Activated CD4-positive, alpha-beta T cell treated with anti-CD3 and anti-CD28 coated beads, Interleukin-2, amount 50 U/mL, for 48 hours (primary cell): ENCODE results near the gene ARHGAP45.

Experiments used
- DNase-seq, 2 experiments: peaks; one replicate each; pipeline ENCODE4 v3.0.0-alpha.2; 2020

ARHGAP45 gene

DNA sequence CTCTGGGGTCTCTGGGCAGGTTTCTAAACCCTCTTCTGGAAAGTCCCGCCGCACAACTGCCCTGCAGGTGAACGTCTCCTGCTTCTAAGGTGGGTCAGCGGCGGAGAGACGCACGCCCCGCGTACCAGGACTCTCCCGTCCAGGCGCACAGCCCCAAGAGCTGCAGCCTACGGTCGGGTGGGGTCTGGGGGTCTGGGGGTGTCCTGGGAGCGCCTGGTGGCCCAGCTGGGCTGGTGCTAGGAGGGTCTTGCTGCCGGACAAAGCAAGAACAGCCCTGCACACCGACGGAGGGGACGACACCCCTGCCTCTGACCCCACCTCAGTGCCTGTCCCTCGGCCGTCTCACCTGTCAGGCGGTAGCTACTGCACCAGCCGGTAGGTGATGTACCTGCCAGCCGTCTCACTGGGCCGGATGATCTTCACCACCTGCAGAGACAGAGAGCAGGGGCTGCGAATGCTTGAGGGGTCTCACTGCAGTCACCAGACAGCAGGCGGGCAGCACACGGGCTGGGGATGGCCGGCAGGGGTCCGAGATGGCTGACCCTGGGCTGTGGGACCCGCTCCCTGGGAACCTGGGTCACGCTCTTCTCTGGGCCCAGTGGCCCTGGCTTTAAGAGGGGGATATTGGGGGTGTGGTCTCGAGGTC lies 22.3 kb downstream of the ARHGAP45 start:
- no peak for DNase-seq

DNA sequence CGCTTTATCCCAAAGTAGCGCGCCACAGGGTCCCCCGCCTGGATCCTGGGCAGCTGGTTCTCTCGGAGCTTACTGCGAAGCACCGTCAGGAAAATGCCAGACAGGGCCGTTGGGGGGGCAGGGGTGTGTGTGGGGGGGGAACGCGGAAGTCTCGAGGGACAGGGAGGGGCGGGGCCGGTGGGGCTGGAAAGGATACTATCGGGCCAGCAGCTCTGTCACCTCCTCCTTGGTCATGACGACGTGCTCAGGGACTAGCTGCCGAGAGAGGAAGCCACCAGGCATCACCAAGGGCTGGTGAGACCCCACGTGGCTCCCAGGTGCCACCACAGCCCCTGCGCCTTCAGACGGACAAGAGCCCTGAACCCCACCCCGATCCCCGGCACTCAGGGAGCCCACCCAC lies 22.9 kb downstream of the ARHGAP45 start:
- no peak for DNase-seq

DNA sequence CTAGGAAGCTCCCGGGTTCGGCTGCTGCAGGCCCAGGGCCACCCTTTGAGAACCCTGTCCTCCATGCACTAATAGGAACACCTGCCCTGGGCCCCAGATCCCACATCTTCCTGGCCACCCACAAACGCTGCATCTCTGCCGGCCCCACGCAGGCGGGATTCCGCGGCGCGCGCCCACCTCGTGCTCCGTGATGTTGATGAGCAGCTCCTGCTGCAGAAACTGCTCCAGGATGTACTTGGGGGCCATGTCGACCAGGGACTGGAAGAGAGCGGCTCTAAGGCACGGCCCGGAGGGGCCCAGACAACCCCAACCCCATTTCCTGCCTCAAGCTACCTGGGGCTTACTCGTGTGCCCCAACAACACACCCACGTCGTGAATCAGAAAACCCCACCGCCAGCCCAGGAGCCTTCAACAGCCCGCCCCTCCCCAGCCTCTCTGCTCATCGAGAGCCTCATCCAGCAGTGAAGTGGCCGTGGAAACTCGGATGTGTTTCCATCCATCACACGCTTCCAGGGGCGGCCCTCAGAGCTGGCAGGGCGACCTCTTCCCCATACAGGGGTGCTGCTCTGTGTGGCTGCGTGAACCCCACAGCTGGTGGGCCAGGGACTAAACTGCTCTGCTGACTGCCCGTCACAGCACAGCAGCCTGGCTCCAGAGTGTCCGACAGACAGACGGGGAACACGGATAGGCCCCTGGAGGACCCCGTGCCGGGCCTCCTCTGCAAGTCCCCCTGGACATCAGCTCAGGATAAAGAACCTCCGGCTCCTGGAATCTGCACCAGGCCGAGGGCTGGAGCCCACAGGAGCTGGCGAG lies 24.0 kb downstream of the ARHGAP45 start:
- no peak for DNase-seq

DNA sequence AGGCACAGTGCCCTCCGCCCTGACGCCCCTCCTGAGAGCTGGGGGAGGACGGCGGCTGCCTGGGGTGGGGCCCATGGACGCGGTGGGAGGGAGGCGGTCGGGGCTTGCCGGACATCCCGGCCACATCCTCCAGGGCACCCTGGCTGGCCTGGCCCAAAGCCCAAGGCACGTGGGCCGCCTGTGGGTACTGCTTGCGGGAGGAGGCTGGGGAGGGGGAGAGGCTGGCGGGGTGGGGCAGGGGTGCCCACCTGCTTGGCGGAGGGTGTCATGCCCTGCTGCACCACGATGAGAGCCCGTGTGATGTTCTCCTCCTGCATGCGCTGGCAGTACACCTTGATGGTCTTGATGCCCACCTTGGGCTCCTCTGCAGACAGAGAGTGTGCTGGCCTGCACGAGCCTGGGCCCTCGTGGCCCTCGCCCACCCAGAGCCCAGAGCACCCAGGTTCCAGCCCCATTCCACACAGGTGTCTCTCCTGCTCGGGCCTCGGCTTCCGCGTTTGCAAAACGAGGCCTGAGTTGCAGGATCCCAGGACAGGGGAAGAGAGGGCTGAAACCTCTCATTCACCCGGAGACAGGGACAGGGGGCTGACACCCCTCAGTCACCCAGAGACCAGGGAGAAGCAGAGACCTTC lies 24.7 kb downstream of the ARHGAP45 start:
- DNase-seq: no peak

DNA sequence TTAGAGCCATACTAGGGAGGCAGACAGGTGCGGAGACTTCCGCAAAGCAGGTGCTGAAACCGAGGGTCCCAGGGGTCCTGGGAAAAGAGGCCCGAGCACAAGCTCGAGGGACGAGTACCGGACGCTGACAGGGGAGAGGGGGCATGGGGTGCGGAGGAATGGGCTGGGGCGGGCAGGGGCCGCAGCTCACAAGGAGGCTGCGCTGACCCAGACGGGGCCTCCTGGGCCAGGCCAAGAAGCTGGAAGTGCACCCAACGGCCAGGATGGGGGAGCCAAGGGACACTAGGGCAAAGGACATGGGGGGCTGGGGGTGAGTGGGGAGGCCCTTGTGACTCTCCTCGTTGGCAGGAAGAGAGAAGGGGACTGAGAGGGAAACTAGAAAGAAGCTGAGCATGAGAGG lies 26.4 kb downstream of the ARHGAP45 start:
- DNase-seq: no peak

DNA sequence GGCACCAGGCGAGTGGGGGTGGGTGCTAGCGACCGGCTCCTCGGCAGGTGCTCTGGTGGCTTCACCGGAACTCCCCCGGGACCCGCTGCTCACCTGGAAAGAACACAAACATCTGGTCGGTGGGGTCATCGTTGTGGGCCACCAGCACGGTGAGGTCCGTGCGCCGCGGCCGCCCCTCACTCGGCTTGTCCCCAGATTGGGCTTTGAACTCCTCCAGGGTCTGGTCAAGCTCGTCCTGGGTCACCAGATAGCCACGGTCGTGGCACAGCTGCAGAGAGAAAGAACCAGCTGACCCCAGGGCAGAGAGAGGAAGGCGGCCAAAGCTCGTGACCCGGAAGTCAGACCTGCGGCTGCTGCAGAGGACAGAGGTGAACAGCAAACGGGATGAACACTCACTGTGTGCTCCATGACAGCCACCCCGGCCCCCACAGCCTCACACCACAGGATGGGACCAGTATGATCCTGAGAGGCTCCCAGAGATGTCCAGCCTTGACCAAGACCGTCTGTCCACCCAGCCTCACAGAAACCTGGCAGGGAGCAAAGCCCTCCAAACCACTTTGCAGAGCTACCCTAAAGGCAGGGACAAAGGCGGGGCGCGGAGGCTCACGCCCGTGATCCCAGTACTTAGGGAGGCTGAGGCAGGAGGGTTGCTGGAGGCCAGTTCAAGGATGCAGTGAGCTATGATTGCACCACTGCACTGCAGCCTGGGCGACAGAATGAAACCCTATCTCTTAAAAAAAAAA lies 27.0 kb downstream of the ARHGAP45 start:
- DNase-seq: no peak

DNA sequence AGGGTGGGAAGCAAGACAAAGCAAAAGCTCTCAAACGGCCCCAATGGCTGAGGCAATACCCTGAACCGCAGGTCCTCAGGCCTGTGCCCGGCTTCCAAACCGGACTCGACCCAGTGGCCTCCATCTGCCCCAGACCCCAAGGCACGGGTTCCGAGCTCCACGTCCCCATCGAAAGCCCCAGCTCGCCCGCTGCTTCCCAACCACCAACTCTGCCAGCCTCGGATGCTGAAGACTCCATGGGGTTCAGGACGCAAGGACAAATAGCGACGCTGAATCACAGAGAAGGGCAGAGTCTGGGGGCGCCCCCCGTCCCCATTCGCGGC lies 27.6 kb downstream of the ARHGAP45 start:
- no peak for DNase-seq

DNA sequence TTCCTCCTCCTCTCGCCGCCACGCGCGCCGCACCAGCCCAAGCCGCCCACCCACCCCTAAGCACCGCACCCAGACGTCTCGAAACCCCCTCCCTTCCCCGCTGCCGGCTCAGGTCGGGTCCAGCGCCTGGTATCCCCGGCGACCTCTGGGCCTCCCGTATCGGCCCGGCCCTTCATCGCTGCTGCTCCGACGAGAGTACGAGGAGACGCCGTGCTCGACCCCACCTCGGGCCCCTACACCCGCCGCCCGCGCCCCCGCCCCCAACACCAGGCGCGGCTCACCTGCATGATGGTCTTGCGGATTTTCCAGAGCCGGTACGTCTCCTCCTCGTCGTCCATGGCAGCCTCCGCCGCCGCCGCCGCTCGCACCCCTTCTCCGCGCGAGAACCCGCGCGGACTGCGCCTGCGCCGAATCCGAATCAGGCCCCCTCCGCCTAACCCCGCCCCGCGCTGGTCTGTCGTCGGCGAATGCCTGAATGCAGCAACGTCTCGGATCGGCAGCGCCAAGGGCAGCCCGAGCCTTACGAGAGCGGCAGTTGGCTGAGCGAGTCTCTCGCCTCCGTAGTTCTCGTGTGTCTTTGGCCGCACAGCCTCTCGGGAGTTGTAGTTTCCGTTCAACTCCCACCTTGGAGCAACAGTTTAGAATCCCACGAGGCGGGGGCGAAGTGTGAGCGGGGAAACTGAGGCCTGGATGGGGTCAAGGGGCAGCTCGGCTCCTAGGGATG lies 28.2 kb downstream of the ARHGAP45 start, which contains the start of gene POLR2E:
TSS of gene POLR2E (minus strand) at position 398 of the 724 bp plus-strand sequence. CDS start at position 338, 60 bp downstream.
- peak; percentile 97 for DNase-seq

DNA sequence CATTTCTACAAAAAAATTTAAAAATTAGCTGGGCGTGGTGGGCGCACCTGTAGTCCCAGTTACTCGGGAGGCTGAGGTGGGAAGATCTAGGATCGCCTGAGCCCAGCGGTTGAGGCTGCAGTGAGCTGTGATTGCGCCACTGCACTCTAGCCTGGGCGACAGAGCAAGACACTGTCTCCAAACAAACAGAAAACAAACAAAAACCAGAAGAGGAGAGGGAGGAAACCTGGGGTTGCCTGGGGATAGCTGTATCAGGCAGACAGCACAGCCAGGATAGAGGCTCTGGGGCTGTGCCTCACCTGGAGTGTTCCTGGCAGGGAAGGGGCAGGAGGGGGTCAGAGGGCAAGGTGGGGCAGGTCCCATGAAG lies 30.8 kb downstream of the ARHGAP45 start:
- no peak for DNase-seq

DNA sequence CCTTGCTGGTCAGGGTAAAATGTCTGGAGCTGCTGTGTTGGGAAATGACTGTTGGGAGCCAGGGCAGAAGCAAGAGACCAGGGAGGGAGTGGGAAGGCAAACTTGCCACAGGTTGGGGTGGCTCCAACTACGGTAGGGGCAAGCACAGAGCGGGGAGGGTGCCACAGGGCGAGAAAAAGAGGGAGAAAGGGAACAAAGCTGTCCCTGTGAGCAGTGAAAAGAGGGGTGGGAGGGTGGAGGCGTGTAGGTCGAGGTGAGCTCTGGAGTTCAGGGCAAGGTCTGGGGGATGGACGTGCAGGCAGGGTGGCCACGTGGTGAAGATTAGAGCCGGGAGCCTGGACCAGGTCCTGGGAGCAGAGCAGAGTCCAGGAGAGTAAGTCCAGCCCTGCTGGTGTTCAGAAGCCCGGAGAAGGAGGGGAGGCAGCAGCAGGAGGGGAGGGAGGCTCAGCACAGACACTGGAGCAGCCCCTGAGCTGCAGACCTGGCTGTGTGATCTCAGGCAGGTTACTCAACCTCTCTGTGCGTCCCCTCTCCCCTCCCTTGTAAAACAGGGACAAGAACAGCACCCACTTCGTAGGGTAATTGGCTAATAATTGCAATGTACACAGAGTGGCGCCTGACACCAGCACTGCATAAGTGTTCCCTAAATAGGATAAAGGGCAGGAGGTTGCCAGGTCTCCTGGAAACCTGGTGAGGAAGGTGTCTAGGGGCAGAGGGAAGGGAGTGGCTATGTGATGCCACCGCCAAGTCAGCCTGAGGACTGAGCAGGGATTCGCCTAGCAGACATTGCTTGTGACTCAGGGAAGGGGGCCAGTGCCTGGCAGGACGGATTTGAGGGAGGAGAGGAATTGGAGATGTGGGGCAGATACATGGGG lies 31.4 kb downstream of the ARHGAP45 start:
- DNase-seq: no peak

DNA sequence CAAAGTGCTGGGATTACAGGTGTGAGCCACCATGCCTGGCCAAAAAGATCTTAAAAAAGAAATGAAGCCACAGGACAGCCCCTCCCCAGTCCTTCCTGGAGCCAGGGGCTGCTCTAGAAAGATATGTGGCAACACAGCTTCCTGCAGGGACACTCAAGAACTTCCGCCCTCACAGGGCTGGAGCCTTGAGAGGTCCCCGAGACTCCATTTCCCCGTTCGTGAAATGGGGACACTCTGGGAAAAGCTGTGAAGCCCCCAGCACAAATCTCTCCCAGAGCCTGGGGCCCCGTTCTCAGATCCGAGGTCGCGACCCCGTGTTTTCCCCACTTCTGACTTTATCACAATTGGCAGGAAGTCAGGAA lies 34.4 kb downstream of the ARHGAP45 start:
- DNase-seq: no peak

DNA sequence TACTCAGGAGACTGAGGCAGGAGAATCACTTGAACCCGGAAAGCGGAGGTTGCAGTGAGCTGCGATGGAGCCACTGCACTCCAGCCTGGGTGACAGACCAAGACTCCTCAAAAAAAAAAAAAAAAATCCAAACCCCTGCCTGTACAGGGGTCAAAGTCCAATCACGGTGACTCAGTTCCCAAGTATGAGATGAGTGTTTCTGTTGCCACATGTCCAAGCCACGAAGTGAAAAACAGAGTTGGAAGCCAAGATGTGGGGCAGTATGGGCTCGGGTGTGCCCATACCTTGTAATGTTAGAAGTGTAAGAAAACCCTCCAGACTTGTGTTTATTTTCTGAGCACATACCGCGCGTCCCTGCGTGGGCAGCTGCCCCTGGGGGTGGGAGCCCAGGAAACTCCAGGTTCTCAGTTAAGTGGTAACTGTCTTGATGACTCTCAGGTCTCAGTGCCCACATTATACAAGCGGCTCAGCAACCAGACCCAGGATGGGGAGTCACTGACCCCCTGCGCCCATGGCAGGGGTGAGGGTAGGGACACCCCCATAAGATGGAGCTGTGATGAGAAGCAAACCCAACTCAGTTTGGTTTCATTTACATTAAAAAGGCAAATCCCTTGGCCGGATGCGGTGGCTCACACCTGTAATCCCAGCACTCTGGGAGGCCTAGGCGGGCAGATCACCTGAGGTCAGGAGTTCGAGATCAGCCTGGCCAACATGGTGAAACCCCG lies 35.6 kb downstream of the ARHGAP45 start:
- DNase-seq: peak; percentile 75 to 85

DNA sequence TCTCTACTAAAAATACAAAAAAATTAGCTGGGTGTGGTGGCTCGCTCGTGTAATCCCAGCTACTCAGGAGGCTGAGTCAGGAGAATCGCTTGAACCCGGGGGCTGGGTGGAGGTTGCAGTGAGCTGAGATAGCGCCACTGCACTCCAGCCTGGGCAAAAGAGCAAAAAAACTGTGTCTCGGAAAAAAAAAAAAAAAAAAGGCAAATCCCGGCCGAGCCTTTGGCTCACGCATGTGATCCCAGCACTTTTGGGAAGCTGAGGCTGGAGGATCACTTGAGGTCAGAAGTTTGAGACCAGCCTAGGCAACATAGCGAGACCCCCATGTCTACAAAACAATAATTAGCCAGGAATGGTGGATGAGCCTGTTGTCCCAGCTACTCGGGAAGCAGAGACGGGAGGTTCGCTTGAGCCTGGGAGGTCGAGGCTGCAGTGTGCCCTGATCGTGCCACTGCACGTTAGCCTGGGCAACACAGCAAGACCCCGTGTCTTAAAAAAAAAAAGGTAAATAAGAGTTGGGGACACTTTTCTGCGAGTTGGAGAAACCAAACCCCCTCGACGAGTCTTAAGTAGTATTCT lies 36.3 kb downstream of the ARHGAP45 start:
- DNase-seq: no peak

DNA sequence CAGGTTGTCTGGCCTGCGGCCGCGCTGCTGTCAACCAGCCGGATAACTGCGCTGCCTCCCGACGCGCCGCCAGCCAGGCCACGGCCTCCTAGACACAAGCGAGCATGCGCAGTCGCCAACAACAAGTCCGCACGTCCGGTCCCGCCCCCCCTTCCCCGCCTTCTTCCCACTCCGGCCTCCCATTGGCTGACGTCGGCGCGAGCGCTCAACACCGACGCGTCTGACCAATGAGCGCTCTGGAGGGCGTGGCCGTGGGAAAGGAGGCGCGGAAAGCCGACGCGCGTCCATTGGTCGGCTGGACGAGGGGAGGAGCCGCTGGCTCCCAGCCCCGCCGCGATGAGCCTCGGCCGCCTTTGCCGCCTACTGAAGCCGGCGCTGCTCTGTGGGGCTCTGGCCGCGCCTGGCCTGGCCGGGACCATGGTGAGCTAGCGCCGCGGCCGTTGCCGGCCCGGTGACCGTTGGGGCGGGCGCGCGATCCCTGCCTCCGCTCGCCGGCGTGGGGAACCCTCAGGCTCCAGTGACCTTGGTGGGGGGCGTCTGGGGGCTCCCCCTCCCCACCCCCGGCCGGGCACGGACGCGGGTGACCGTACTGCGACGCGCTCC lies 36.8 kb downstream of the ARHGAP45 start, which contains the start of gene GPX4:
TSS of gene GPX4 (plus strand) at position 287 of the 603 bp plus-strand sequence. CDS start at position 337, 50 bp downstream.
- DNase-seq: peak; percentile 98

DNA sequence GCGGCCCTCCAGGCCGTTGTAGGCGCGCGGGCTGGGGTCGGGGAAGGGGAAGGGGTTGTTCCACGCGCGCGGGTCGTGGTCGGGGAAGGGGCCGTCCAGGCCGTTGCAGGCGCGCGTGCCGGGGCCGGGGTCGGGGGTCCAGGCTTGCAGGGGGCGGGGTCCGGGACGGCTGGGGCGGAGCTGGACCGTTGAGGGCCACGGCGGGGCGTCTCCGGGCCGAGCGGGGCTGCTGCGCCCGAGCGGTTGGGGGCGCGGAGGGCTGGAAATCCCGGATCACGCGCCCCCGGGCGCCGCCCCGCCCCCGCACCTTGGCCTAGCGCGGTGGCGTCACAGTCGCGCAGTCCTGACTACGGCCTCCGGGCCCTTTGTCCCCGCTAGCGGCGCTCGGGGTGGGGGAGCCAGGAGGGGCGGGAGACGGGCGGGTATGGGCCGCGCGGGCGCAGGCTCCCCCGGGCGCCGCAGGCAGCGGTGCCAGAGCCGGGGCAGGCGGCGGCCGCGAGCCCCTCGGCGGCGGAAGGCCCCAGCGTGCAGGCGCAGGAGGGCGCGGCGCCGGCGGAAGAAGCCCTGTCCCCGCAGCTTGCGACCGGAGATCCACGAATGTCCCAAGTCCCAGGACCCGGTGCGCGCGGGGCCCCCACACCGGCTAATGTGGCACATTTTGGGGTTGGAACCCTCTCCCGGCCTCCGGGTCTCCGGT lies 37.5 kb downstream of the ARHGAP45 start:
- DNase-seq: peak; percentile 75 to 78

DNA sequence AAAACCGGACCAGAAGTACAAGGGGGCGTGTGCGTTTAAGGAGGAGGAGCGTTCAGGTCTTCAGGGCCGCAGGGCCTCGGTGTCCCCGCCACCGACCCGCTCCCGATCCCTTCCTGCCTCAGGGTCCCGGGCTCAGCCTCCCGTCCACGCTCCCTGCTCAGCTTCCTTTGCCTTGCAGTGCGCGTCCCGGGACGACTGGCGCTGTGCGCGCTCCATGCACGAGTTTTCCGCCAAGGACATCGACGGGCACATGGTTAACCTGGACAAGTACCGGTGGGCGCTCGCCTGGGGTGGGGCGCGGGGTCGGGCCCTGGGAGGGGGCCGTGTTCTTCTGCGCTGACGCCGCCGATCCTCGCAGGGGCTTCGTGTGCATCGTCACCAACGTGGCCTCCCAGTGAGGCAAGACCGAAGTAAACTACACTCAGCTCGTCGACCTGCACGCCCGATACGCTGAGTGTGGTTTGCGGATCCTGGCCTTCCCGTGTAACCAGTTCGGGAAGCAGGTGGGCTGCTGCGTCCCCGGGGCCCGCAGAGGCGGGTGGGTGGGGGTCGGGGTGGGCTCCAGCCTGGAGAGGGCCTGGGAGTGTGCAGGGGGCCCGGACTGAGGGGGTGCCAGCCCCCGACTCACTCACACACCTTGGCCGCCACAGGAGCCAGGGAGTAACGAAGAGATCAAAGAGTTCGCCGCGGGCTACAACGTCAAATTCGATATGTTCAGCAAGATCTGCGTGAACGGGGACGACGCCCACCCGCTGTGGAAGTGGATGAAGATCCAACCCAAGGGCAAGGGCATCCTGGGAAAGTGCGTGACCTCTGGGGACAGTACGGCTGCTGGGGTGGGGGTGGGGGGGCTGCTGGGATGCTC lies 38.3 kb downstream of the ARHGAP45 start:
- peak in 1 of 2 experiments; percentile 30 for DNase-seq

DNA sequence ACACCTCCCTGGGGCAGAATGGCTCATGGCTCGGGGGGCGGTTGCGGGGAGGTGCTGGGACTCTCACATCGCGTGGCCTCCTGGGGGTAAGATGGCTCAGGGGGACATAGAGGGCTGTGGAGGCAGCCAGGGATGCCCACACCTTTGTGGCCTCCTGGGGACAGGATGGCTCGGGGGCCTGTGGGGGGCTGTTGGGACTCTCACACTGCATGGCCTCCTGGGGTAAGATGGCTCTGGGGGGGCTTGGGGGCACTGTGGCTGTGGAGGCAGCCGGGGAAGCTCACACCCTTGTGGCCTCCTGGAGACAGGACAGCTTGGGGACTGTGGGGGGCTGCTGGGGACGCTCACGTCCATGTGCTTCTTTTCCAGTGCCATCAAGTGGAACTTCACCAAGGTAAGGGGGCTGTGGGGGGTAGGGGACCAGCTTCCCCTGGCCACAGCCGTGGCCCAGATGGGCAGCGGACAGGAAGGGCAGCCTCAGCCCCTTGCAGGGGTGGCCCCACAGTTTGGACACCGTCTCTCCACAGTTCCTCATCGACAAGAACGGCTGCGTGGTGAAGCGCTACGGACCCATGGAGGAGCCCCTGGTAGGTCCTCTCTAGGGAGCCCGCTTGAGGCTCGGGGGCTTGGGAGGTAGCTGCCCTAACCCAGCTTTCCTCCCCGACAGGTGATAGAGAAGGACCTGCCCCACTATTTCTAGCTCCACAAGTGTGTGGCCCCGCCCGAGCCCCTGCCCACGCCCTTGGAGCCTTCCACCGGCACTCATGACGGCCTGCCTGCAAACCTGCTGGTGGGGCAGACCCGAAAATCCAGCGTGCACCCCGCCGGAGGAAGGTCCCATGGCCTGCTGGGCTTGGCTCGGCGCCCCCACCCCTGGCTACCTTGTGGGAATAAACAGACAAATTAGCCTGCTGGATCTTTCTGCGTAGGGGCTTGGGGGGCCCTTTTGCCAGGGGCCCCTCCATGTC lies 39.2 kb downstream of the ARHGAP45 start:
- no peak for DNase-seq
